ENCODE results near the gene RWDD3. TPM values are rescaled to one million over a fixed set of nuclear protein-coding genes. Genes with fewer than 3 reads are reported as not detected.

The RWDD3 gene
- total and polyA plus RNA-seq, 2 of the 4 experiments (the other 2 are of a cell fraction), result 10.4 to 13.6 TPM

- TF ChIP-seq, protein P1, sequence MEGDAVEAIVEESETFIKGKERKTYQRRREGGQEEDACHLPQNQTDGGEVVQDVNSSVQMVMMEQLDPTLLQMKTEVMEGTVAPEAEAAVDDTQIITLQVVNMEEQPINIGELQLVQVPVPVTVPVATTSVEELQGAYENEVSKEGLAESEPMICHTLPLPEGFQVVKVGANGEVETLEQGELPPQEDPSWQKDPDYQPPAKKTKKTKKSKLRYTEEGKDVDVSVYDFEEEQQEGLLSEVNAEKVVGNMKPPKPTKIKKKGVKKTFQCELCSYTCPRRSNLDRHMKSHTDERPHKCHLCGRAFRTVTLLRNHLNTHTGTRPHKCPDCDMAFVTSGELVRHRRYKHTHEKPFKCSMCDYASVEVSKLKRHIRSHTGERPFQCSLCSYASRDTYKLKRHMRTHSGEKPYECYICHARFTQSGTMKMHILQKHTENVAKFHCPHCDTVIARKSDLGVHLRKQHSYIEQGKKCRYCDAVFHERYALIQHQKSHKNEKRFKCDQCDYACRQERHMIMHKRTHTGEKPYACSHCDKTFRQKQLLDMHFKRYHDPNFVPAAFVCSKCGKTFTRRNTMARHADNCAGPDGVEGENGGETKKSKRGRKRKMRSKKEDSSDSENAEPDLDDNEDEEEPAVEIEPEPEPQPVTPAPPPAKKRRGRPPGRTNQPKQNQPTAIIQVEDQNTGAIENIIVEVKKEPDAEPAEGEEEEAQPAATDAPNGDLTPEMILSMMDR (conservative IDR thresholded peaks at IDR 0.05; ENCODE audit: low read depth, low read length), result peak; percentile 96
- TF ChIP-seq CEBPB (IDR thresholded peaks at IDR 0.05; ENCODE audit: low read depth, low read length) (no peak), CHD1 (IDR thresholded peaks at IDR 0.05; ENCODE audit: low read depth, low read length) (no peak), RFX5 (IDR thresholded peaks at IDR 0.05; ENCODE audit: low read depth, low read length) (no peak), FOS (IDR thresholded peaks at IDR 0.05; ENCODE audit: low read depth, low read length) (no peak), RCOR1 (IDR thresholded peaks at IDR 0.05; ENCODE audit: insufficient replicate concordance, low read length) (no peak)
These were observed at the start of gene RWDD3 (continued) for GRCh38 chr1:95233737-95234500.
